NCI-H2227 treated with DMSO at 0.1 percent for 48 hours (cell line): ENCODE measurements around the gene TMTC1.

ENCODE experiments used
- DNase-seq: peaks from one replicate; lab custom pipeline; 2025; lab: John Stamatoyannopoulos, UW

TMTC1 gene

DNA sequence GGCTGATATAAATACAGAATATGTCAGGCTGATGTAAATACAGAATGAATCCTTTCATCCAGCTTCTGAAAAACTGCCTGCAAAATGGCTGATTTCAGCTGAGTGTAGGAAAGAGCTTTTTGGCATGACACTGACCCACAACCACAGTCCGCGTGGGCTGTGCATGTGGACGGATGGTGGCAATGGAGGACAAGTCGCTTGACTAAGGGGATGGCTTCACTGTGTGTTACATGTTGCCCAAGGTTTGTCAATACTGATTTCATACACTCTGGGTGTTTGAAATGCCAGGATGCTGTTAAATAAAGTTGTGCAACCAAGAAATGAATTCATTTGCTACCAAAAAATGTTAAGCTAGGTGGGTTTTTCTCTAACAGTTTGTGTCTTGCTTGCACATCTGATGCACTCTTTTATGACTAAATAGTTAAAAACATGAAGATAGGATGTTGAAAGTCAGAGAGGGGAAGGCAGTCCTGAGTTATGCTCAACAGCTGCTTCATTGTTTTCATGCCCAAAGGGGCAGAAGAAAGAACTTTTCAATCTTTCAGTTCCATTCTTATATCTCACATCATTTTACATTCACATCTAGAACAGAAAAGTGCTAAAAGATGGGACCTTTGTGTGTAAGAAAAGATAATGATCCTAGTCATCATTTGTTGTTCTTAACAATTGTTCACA lies 249.8 kb downstream of the TMTC1 start:
- no peak for DNase-seq

DNA sequence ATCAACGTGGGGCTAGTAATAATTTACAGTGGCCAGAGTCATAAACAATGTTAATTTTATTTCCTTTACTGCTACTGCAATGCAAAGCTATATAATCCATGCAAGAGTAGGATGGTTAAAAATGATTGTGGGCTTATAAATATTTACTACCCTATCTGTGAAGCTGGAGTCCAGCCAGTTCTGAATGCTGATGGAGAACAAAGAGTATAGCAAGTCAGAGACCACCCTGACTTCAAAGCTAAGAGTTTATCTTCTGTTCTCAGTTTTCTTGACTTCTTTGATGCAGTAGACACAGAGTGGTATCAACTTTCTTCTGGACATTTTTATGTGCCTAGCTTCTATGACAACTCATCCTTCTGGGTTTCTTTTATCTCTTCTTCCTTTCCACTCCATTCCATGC lies 252.3 kb downstream of the TMTC1 start:
- DNase-seq, result no peak

DNA sequence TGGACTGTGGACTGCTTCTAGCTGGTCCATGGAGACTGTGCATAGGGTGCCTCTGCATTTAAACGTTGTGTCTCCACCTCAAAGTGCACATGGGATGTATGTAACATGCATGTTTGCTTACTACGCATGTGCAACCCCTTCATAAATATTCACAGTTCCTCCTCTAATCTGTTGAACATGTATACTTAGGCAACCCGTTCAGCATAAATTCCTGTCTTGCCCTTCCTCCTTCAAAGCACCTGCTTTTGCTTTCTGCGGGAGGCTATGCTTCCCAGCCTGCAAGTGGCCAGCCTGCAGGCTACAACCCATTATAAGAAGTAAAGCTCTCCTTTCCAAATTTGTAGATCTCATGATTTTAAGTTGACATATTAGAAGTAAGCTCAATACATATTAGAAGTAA lies 253.3 kb downstream of the TMTC1 start:
- DNase-seq, result no peak

DNA sequence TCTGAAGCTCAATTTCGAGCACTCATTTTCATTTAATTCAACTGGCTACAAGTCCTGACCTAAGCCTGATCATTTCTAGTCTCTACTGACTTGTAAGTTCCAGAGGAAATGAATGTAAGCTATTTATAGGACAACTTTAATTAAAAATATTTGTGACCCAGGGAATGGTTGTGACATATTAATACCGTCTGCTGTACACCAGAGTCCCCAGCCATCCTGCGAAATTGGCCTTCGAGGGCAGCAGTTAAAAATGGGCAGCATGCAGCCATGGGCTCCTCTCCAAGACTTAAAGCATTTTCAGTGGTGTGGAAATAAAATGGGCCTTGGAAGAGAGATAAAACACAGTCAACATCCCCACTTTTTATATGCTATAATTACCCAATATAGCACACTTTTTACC lies 255.6 kb downstream of the TMTC1 start:
- no peak for DNase-seq

GRCh38 chr12:29521951-29522350 lies 261.8 kb downstream of the TMTC1 start:
- no peak for DNase-seq

DNA sequence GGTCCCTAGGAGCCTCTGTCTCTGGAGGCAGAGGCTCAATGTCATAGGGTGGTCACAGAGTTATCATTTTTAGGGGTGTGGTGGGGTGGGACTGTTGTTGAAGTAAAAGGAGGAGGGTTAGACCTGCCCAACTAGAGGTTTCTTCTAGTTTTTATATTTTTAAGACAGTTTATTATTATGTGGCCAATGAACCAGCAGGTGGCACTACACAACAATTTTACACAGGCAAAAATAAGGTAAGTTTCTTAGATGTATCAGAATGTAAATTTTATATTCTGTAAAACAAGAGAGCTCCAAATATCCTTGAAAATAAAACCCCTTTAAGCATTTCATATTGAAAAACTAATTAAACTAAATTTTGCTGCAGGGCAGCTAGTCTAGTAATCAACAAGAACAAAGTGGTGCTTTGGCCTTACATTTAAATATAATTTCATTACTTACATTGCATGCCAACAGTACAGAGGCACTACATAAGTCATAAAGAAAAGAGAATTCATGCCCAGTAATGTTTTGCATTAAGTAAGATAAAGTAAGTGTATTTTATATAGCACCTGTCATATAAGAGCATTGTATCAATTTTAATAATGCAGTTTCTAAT lies 264.1 kb downstream of the TMTC1 start:
- no peak for DNase-seq

GRCh38 chr12:29518407-29518806 lies 265.3 kb downstream of the TMTC1 start:
- DNase-seq, result no peak

- DNase-seq, result no peak
These were observed 266.5 kb downstream of the TMTC1 start for GRCh38 chr12:29517264-29517663.

- no peak for DNase-seq
These were observed 267.3 kb downstream of the TMTC1 start for GRCh38 chr12:29516431-29516875.

DNA sequence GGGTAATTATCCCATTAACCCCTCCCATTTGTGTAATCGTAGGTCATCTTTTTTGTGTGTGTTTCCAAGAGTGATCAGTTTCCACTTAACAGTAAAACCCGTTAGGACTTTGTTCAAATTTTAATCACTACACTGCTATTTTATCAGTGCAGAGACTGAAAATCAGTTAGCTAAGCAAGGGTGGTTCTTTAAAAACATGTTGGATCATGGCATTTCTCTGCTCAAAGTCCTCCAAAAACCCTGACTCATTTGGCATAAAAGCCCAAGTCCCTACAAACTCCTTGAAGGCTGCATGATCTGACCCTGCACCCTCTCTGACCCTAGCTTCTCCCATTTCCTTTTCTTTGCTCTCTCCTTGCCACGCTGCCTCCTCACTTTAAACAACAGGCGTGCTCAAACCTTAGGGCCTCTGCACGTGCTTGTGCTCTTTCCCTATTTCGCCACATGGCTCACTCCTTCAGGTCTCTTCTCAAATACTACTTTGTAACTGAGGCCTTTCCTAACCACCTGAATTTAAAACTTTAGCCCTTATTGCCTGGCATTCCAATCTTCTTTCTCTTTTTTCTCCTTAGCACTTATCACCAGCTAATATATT lies 273.1 kb downstream of the TMTC1 start:
- no peak for DNase-seq

DNA sequence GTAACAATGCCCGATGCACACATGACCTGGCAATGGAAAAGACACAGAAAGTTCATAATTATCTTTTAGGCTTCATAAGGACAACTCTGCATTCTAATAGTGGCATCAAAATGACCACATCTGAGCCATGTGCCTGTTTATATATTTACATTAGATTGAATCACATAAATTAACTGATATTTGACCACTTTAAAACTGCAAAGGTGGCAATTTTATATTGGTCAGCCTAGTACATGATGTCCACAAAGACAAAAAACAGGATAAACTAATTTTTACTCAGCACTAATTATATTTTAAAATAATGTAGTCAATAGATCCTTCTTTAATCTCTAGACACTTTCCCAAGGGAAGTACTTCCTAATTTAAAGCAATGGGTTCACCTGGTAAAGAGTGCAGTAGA lies 274.2 kb downstream of the TMTC1 start:
- no peak for DNase-seq

GRCh38 chr12:29508949-29509348 lies 274.8 kb downstream of the TMTC1 start:
- no peak for DNase-seq

DNA sequence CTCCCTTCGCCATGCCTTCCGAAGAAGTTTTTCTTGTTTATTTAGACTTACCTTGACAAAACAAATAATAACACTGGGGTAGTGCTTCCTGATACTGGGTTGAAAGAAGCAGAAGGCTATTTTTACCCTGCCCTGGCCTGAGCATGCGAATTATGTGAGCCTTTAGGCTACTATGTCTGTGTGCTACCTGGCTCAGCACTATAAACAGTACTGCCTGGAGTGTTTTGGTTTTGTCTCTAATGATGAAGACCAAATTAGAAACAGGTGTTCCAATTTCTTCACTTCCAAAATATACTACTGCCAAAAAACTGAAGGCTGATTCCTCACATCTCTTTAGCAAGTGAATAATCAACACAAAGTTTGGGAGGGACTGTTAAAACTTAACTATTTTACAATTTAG lies 278.6 kb downstream of the TMTC1 start:
- DNase-seq, result no peak

DNA sequence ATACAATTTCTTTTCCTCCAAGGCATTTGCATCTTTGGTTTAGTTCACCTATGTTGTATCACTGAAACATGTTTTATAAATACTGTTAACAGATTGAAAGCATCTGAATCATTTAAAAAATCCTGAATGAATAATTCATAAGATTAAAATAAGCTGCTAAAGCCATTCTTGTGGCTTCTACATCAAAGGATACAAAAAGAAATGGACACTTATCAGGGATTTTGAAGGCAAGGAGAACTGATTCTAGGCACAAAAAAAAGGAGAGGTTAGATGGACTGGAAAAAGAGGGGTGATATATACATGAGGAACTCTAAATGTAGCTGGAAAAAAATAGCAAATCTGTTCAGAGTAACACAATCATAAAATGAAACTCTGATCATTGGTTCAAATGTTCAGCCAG lies 280.5 kb downstream of the TMTC1 start:
- no peak for DNase-seq

GRCh38 chr12:29499235-29499634 lies 284.5 kb downstream of the TMTC1 start:
- DNase-seq, result no peak

DNA sequence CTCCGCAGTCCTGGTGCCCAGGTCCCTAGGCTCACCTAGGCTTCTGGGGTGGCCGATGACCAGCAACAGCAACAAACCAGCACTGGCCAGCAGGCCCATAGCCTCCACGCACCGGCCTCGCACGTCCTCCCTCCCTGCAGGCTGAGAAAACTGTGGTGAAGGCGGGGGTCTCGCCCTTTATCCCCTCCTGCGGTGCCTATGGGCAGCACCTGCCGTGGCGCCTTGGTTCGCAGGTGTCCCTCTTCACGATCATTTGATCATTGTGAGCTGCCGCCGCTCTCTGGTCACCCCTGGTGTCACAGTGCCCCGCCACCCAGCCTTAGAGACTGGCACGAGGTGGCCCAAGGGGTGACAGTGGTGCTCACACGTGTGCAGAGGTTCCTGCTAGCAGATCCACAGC lies 286.2 kb downstream of the TMTC1 start, which contains the start of gene OVCH1:
Gene OVCH1, minus strand, starts transcription at position 99 of the 400 bp plus-strand sequence. Its CDS starts 0 bp downstream, at position 99.
- DNase-seq, result no peak

DNA sequence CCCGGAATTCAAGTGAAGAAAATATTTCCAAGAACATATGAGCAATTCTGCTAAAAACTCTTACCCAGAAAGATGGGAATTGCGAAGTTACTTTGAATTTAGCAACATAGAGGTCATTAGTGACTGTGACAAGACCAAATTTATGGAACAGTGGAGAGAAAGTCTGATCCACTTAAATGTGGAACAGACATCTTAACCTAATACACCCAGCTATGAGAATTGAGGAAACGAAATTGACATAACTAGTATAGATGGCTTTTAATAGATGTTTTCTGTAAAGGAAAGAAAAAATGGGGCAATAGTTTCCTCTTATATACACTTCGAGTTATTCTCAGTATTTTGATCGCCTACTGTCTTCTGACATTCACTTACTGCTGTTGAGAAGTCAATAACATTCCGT lies 290.9 kb downstream of the TMTC1 start:
- no peak for DNase-seq

DNA sequence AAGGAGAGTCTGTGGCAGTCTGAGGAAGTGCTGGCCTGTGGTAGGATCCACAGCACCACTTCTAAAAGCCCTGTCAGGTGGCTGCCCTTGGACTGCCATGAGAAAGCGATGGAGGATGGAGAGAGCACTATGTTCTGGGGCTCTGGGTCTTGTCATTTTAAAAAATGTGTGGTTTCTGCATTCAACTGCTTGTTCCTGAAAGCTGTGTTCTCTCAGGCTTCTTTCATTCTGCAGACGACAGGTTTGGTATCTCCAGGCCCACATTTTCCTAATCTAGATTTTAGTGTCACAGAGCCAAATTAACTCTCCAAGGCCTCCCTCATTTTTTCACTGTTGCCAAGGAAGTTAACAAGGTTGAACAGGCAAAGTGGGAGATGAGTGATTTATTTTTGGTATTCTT lies 296.8 kb downstream of the TMTC1 start:
- DNase-seq, result no peak

- no peak for DNase-seq
These were observed 320.5 kb downstream of the TMTC1 start for GRCh38 chr12:29463198-29463597.

- no peak for DNase-seq
These were observed 323.7 kb downstream of the TMTC1 start for GRCh38 chr12:29460082-29460481.

- no peak for DNase-seq
These were observed 328.7 kb downstream of the TMTC1 start for GRCh38 chr12:29455087-29455486.

DNA sequence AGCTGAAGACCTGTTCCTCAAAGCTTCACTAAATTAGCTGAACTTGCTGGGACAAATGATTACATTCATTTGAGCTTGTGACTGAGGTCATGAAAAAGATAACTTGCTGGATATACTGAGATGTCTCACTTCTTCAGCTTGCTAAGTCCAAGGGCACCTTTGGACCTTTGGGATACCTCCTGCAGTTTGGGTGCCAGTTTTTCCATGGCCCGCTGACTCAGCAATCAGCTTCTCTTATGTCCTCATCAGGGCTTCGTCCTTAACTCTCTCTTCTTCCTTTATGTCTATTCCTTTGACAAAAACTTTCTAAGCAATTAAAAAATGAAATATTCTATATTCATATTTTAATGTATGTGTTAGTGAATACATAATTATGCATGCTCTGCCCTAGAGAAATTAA lies 331.9 kb downstream of the TMTC1 start:
- no peak for DNase-seq
